ENCODE results near the gene NPHP4. TPM values are rescaled to one million over a fixed set of nuclear protein-coding genes. Genes with fewer than 3 reads are reported as not detected.
"Not testable (repeated sequence)": the region's sequence is repeated elsewhere in the genome, so short reads cannot be mapped to it uniquely, and the experiment has no call there.

NPHP4 gene
- total RNA-seq, 2 donors from 2014 or later: 6.9 to 7.7 TPM

- no peak for DNase-seq (ENCODE audit: low spot score)
- intact Hi-C loops (cut with DNase I): no loop called here
Measured at GRCh38 chr1:5858246-5858645, 134.0 kb downstream of the NPHP4 start.

GRCh38 chr1:5857508-5858090 is 134.6 kb downstream of the NPHP4 start:
- DNase-seq (ENCODE audit: low spot score): no peak
- intact Hi-C loops (cut with DNase I): no loop called here

GRCh38 chr1:5857011-5857410 is 135.2 kb downstream of the NPHP4 start:
- DNase-seq (ENCODE audit: low spot score): no peak

GRCh38 chr1:5856246-5856815 is 135.9 kb downstream of the NPHP4 start:
- intact Hi-C loops (cut with DNase I): no loop called here
- DNase-seq (ENCODE audit: low spot score): no peak

More at GRCh38 chr1:5857011-5857410, 135.2 kb downstream of the NPHP4 start:
- intact Hi-C loops (cut with DNase I): no loop called here

GRCh38 chr1:5855196-5855897 is 136.9 kb downstream of the NPHP4 start:
- no peak for DNase-seq (ENCODE audit: low spot score)
- intact Hi-C loops (cut with DNase I): no loop called here

- DNase-seq (ENCODE audit: low spot score): no peak
- intact Hi-C loops (cut with DNase I): no loop called here
Measured at GRCh38 chr1:5854754-5855153, 137.5 kb downstream of the NPHP4 start.

- DNase-seq (ENCODE audit: low spot score); intact Hi-C loops (cut with DNase I): not testable (repeated sequence)
Measured at GRCh38 chr1:5853858-5854257, 138.4 kb downstream of the NPHP4 start.

- DNase-seq (ENCODE audit: low spot score): no peak
- intact Hi-C loops (cut with DNase I): no loop called here
Measured at GRCh38 chr1:5850503-5850902, 141.7 kb downstream of the NPHP4 start.

- intact Hi-C loops (cut with DNase I): no loop called here
- no peak for DNase-seq (ENCODE audit: low spot score)
Measured at GRCh38 chr1:5849550-5849949, 142.7 kb downstream of the NPHP4 start.

GRCh38 chr1:5847013-5847659 is 145.1 kb downstream of the NPHP4 start:
- intact Hi-C loops (cut with DNase I): no loop called here
- no peak for DNase-seq (ENCODE audit: low spot score)

GRCh38 chr1:5845376-5845775 is 146.8 kb downstream of the NPHP4 start:
- no peak for DNase-seq (ENCODE audit: low spot score)
- intact Hi-C loops (cut with DNase I): no loop called here

- intact Hi-C loops (cut with DNase I): no loop called here
- DNase-seq (ENCODE audit: low spot score): no peak
Measured at GRCh38 chr1:5844442-5844841, 147.8 kb downstream of the NPHP4 start.

GRCh38 chr1:5843521-5844096 is 148.6 kb downstream of the NPHP4 start:
- no peak for DNase-seq (ENCODE audit: low spot score)
- intact Hi-C loops (cut with DNase I): no loop called here

- no peak for DNase-seq (ENCODE audit: low spot score)
- intact Hi-C loops (cut with DNase I): no loop called here
Measured at GRCh38 chr1:5842679-5843078, 149.5 kb downstream of the NPHP4 start.

GRCh38 chr1:5840551-5841001 is 151.6 kb downstream of the NPHP4 start:
- DNase-seq (ENCODE audit: low spot score): no peak
- intact Hi-C loops (cut with DNase I): no loop called here

- no peak for DNase-seq (ENCODE audit: low spot score)
- intact Hi-C loops (cut with DNase I): no loop called here
Measured at GRCh38 chr1:5839881-5840550, 152.2 kb downstream of the NPHP4 start.

- intact Hi-C loops (cut with DNase I): no loop called here
Measured at GRCh38 chr1:5839161-5839880, 152.9 kb downstream of the NPHP4 start.

GRCh38 chr1:5837976-5838653 is 154.1 kb downstream of the NPHP4 start:
- DNase-seq (ENCODE audit: low spot score): no peak
- intact Hi-C loops (cut with DNase I): no loop called here

More at GRCh38 chr1:5839161-5839880, 152.9 kb downstream of the NPHP4 start:
- DNase-seq (ENCODE audit: low spot score): no peak

All from posterior vena cava (tissue), 2 donors.